ENCODE results near the gene RELN. TPM values are rescaled to one million over a fixed set of nuclear protein-coding genes. Genes with fewer than 3 reads are reported as not detected.

RELN gene
- total RNA-seq, 2 donors from 2014 or later, result 1.1 to 1.4 TPM

DNA sequence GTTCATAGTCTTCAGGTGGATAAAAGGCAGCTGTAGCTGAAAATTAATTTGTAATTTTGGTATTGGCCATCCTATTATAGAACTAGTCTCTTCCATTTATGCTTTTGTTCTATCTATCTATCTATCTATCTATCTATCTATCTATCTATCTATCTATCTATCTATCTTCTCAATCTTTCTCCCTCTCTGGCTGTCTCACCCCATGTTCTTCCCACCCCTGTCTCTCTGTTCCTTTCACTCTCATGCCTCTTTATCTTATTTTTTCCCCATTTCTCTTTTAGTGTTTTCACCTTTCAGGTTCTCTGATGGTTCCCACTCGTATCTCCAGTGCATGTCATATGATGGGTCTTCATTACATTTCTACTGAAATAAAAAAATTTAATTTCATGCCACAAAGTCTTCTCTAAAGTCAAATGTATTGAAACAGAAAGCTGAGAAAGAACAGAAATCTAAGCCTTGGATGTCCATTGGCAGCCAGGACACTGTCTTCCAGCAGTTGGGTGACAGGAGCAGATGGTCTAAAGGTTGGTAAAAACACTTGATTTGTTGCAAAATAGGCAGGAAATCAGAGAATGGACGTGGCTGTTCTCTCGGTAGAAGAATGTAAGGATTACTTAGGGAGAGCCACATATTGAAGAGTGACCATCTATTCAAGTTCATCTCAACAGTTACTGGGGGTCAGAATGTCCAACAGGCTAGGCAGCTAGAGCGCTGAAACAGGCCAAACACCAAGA lies 127.0 kb downstream of the RELN start:
- Histone ChIP-seq H3K36me3 (no peaks in the 10 kb centered on the region), H3K4me3 (no peak overlapping the region), H3K27me3 (no peaks in the 10 kb centered on the region), H3K9ac (ENCODE audit: low read depth in 2 of 2, low read length in 2 of 2) (no peak overlapping the region), H3K4me1 (no peaks in the 10 kb centered on the region), H3K9me3 (no peaks in the 10 kb centered on the region), H3K27ac (no peak overlapping the region)
- intact Hi-C loops (cut with DNase I), result no loop called here
- no peak for DNase-seq
- TF ChIP-seq, protein P1, sequence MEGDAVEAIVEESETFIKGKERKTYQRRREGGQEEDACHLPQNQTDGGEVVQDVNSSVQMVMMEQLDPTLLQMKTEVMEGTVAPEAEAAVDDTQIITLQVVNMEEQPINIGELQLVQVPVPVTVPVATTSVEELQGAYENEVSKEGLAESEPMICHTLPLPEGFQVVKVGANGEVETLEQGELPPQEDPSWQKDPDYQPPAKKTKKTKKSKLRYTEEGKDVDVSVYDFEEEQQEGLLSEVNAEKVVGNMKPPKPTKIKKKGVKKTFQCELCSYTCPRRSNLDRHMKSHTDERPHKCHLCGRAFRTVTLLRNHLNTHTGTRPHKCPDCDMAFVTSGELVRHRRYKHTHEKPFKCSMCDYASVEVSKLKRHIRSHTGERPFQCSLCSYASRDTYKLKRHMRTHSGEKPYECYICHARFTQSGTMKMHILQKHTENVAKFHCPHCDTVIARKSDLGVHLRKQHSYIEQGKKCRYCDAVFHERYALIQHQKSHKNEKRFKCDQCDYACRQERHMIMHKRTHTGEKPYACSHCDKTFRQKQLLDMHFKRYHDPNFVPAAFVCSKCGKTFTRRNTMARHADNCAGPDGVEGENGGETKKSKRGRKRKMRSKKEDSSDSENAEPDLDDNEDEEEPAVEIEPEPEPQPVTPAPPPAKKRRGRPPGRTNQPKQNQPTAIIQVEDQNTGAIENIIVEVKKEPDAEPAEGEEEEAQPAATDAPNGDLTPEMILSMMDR (IDR thresholded peaks at IDR 0.05), result no peak

DNA sequence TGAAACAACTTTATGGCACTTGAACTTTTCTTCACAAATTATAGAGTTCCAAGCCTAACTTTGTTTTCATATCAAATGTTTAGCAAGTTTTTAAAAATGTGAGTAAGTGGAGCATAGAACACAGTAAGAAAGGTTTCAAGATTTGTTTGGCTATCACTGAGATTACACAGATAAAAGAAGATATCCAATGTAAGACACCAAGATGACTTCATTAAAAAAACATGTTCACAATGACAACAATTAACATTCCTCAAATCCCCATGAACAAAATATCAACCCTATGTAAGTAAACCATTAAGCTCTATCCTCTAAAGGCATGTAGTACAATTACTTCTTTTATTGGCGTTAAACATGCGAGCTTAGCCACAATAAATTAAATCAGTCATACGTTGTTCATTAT lies 129.7 kb downstream of the RELN start:
- Histone ChIP-seq H3K9me3 (no peaks in the 10 kb centered on the region), H3K36me3 (no peaks in the 10 kb centered on the region), H3K4me3 (no peak overlapping the region), H3K27me3 (no peaks in the 10 kb centered on the region), H3K27ac (no peak overlapping the region), H3K9ac (ENCODE audit: low read depth in 2 of 2, low read length in 2 of 2) (no peak overlapping the region), H3K4me1 (no peaks in the 10 kb centered on the region)
- TF ChIP-seq, protein P1 (IDR thresholded peaks at IDR 0.05), result no peak
- intact Hi-C loops (cut with DNase I), result no loop called here
- no peak for DNase-seq

DNA sequence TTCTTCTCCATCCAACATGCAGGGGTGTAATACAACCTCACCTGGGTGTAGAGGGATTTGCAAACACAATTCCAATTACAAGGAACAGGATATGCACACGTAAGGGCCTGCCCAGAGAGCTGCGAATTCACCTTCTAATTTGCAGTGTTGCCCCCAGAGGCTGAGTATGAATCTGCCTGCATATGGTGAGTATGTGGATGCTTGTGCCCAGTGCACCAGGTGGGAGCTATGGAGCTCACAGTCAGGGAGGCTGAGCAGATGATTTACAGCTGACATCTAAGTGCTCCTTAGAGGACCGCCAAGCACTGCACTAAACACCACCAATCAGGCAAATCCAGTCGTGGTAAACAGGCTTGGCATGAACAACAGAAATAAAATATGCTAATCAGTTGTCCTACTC lies 132.0 kb downstream of the RELN start:
- no peaks in the 10 kb centered on the region for H3K4me1 ChIP-seq
- H3K27ac ChIP-seq, result no peak overlapping the region
- H3K27me3 ChIP-seq, result no peaks in the 10 kb centered on the region
- H3K9ac ChIP-seq (ENCODE audit: low read depth in 2 of 2, low read length in 2 of 2), result no peak overlapping the region
- intact Hi-C loops (cut with DNase I), result no loop called here
- no peaks in the 10 kb centered on the region for H3K9me3 ChIP-seq
- no peaks in the 10 kb centered on the region for H3K36me3 ChIP-seq
- no peak overlapping the region for H3K4me3 ChIP-seq
- TF ChIP-seq, protein P1 (IDR thresholded peaks at IDR 0.05), result no peak
- DNase-seq, result no peak

DNA sequence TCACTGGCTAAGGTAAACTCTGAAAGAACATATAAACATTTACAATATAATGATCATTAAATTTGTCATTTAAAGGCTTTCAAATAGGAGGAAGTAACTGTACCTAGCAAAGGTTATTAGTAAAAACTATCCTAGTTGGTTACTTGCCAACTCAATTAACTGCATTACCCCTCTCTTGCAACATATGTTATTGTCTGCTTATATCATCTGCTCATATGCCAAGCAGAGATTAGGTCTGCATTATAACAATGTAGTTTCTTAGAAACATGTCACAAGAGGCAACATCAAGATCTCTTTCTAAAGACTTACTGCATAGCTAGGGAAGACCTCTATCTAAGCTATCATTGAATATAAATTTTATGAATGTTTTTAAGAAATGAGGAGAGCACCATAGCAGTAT lies 132.5 kb downstream of the RELN start:
- no peak overlapping the region for H3K4me3 ChIP-seq
- H3K27me3 ChIP-seq, result no peaks in the 10 kb centered on the region
- TF ChIP-seq, protein P1 (IDR thresholded peaks at IDR 0.05), result no peak
- no peaks in the 10 kb centered on the region for H3K36me3 ChIP-seq
- no peak overlapping the region for H3K9ac ChIP-seq (ENCODE audit: low read depth in 2 of 2, low read length in 2 of 2)
- H3K27ac ChIP-seq, result no peak overlapping the region
- no peak for DNase-seq
- intact Hi-C loops (cut with DNase I), result no loop called here
- no peaks in the 10 kb centered on the region for H3K4me1 ChIP-seq
- H3K9me3 ChIP-seq, result no peaks in the 10 kb centered on the region

GRCh38 chr7:103855671-103856070 lies 133.8 kb downstream of the RELN start:
- H3K27ac ChIP-seq, result no peak overlapping the region

More at GRCh38 chr7:103855671-103856070, 133.8 kb downstream of the RELN start:
- Histone ChIP-seq H3K4me1 (no peaks in the 10 kb centered on the region), H3K9me3 (no peaks in the 10 kb centered on the region), H3K4me3 (no peak overlapping the region), H3K27me3 (no peaks in the 10 kb centered on the region), H3K36me3 (no peaks in the 10 kb centered on the region), H3K9ac (ENCODE audit: low read depth in 2 of 2, low read length in 2 of 2) (no peak overlapping the region)
- TF ChIP-seq, protein P1 (IDR thresholded peaks at IDR 0.05), result no peak
- intact Hi-C loops (cut with DNase I), result no loop called here
- DNase-seq, result no peak
